ENCODE results near the gene MARF1. TPM values are rescaled to one million over a fixed set of nuclear protein-coding genes. Genes with fewer than 3 reads are reported as not detected.
"Not testable (repeated sequence)": the region's sequence is repeated elsewhere in the genome, so short reads cannot be mapped to it uniquely, and the experiment has no call there.

The MARF1 gene
- total RNA-seq, 1 donor from 2014 or later: 79.1 TPM

GRCh38 chr16:15575293-15576049, 67.5 kb downstream of the MARF1 start:
- peaks cover 6% of the 10 kb centered on the region for H3K27me3 Mint-ChIP-seq (ENCODE audit: low read depth)
- no peak overlapping the region for H3K27ac Mint-ChIP-seq
- H3K36me3 Mint-ChIP-seq: no peaks in the 10 kb centered on the region

DNA sequence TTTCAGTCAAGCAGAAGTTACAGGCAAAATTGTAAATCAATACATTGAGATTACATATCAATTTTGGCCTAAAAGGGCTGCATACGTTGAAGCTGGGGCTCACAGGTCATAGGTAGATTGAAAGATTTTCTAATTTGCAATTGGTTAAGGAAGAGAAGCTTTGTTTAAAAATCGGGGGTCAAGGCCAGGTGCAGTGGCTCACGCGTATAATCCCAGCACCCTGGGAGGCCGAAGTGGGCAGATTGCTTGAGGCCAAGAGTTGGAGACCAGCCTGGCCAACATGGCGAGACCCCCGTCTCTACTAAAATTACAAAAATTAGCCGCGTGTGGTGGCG, 68.4 kb downstream of the MARF1 start:
- Mint-ChIP-seq H3K27ac (no peak overlapping the region), H3K36me3 (no peaks in the 10 kb centered on the region), H3K27me3 (ENCODE audit: low read depth) (peaks cover 6% of the 10 kb centered on the region), H3K4me1 (no peaks in the 10 kb centered on the region), H3K9me3 (peaks cover 6% of the 10 kb centered on the region), H3K4me3 (no peak overlapping the region)
- no peak for TF ChIP-seq CTCF (IDR thresholded peaks at IDR 0.05; ENCODE audit: unreplicated experiment)
- DNase-seq (ENCODE audit: low spot score in 2 of 2, unreplicated experiment in 2 of 2): no peak

More at GRCh38 chr16:15575293-15576049, 67.5 kb downstream of the MARF1 start:
- no peak overlapping the region for H3K4me3 Mint-ChIP-seq
- no peak for TF ChIP-seq CTCF (IDR thresholded peaks at IDR 0.05; ENCODE audit: unreplicated experiment)
- no peak for DNase-seq (ENCODE audit: low spot score in 2 of 2, unreplicated experiment in 2 of 2)
- H3K4me1 Mint-ChIP-seq: no peaks in the 10 kb centered on the region
- peaks cover 6% of the 10 kb centered on the region for H3K9me3 Mint-ChIP-seq

DNA sequence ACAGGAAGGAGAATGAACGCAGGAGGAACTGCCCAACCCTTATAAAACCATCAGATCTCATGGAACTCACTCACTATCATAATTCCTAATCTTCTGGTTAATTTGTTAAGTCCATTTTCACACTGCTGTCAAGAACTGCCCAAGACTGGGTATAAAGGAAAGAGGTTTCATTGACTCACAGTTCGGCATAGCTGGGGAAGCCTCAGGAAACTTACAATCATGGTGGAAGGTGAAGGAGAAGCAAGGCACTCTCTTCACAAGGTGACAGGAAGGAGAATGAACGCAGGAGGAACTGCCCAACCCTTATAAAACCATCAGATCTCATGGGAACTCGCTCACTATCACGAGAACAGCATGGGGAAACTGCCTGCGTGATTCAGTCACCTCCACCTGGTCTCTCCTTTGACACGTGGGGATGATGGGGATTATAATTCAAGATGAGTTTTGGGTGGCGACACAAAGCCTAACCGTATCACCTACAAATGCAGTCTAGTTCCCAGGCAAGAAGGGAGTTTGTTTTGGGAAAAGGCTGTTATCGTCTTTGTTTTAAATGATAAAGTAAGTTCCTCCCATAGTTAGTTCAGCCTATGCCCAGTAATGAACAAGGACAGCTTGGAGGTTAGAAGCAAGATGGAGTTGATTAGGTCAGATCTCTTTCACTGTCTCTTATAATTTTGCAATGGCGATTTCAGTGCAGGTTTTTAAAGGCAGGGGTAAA, 68.9 kb downstream of the MARF1 start:
- not testable (repeated sequence) for H3K9me3 Mint-ChIP-seq; H3K27me3 Mint-ChIP-seq (ENCODE audit: low read depth); DNase-seq (ENCODE audit: low spot score in 2 of 2, unreplicated experiment in 2 of 2); H3K27ac Mint-ChIP-seq; H3K36me3 Mint-ChIP-seq; H3K4me3 Mint-ChIP-seq; H3K4me1 Mint-ChIP-seq

- no peak for DNase-seq (ENCODE audit: low spot score in 2 of 2, unreplicated experiment in 2 of 2)
- no peak for TF ChIP-seq CTCF (IDR thresholded peaks at IDR 0.05; ENCODE audit: unreplicated experiment)
- peaks cover 3% of the 10 kb centered on the region for H3K27me3 Mint-ChIP-seq (ENCODE audit: low read depth)
- H3K4me3 Mint-ChIP-seq: no peak overlapping the region
- no peak overlapping the region for H3K27ac Mint-ChIP-seq
- H3K4me1 Mint-ChIP-seq: no peaks in the 10 kb centered on the region
- peaks cover 6% of the 10 kb centered on the region for H3K9me3 Mint-ChIP-seq
- no peaks in the 10 kb centered on the region for H3K36me3 Mint-ChIP-seq
These were observed 69.6 kb downstream of the MARF1 start for GRCh38 chr16:15573274-15573895.

GRCh38 chr16:15572329-15573001, 70.5 kb downstream of the MARF1 start:
- Mint-ChIP-seq H3K4me3 (no peak overlapping the region), H3K27me3 (ENCODE audit: low read depth) (no peaks in the 10 kb centered on the region), H3K4me1 (no peaks in the 10 kb centered on the region), H3K36me3 (no peaks in the 10 kb centered on the region), H3K27ac (no peak overlapping the region), H3K9me3 (peaks cover 4% of the 10 kb centered on the region)
- DNase-seq (ENCODE audit: low spot score in 2 of 2, unreplicated experiment in 2 of 2): no peak
- TF ChIP-seq CTCF (IDR thresholded peaks at IDR 0.05; ENCODE audit: unreplicated experiment): no peak
